GM21381 (cell line): ENCODE results near the gene SSBP2.
A peak's percentile ranks its signal among the peaks of the same experiment; 100 is the strongest.

Experiments used
- ATAC-seq: cut with Tn5 transposase; IDR thresholded peaks from one replicate; pipeline ENCODE4 v1.9.1; 2021; ENCODE audit warnings: mild to moderate bottlenecking, moderate library complexity; ENCODE audit not compliant: unreplicated experiment

The SSBP2 gene

DNA sequence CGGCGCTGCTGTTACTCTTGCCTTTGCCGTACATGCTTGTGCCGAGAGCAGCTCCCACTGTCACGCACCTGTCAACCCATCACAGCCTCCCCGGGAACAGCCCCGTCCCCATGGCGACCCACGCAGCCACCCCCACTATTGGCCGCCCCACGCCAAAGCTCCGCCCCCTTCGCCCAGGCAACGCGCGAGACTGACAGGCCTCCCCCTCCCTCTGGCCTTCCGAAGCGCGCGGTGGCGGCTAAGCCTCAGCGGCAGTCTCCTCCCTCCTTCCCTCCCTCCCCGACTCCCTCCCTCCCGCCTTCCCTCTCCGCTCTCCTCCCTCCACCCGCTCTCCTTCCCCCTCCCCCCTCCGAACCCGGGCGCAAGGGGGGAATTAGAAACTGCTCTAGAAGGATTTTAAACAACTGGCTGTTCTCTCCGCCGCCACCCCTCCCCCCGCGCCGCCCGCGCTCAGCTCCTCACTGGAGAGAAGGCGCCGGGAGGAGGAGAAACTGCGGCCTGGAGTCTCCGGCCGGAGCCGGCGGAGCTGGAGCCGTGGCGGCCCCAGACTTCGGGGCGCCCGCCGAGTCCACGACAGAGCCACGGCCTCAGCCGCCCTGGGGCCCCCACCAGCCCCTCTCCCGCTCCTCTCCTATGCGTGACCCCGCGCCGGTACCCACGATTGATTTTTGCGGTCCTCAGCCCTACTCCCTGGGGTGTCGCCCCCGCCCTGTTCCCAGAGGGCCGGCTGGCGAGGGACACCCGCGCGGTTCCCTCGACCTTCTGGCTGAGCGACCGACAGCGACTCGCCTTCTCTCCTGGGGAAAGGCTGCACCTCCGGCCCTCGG is at the start of gene SSBP2:
Gene SSBP2 (minus strand): TSS at position 89 of the 827 bp plus-strand sequence. CDS start 55 bp downstream, at position 34.
- ATAC-seq = peak; percentile 68

GRCh38 chr5:81795666-81796065 is 44.8 kb upstream of the SSBP2 start:
- no peak for ATAC-seq

GRCh38 chr5:81794226-81794625 is 43.3 kb upstream of the SSBP2 start:
- ATAC-seq = no peak

DNA sequence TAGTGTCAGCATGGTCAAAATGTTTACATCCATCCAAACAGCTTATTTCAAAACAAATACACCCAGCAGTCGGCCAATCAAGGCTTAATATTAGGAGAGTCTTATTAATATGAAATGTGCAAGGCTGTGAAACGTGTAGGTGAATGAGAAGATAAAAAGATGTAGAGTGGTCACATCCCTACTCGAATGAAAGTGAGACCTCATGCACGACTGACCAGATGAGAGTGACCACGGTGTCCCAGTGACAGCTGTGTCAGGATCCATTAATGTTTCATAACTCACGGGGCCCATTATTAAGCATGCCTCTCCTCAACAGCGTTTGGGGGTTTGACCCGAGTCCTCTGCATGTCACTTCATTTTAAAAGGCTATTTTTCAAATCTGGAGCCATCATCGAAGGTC is 39.4 kb upstream of the SSBP2 start:
- ATAC-seq = no peak

- ATAC-seq = no peak
Measured at GRCh38 chr5:81789033-81789432, 38.1 kb upstream of the SSBP2 start.

DNA sequence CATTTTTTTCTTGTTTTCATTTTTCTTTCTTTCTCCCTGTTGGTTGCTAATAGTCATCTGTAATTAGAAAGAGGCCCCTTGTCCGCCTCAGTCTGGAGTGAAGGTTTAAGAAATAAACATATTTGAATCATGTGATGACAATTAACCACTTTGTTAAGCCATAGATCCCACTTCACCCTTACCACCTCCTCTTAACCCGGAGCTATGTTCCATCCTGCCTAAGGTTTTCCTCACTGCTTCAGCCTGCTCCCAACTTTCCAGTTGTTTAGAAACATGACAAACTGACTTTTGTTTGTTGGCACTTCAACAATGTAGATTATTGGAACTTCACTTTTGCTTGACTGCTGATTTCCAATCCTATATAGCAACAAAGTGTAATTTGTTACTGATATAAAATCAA is 37.4 kb upstream of the SSBP2 start:
- no peak for ATAC-seq

GRCh38 chr5:81787474-81788242 is 36.8 kb upstream of the SSBP2 start:
- no peak for ATAC-seq

- no peak for ATAC-seq
Measured at GRCh38 chr5:81786991-81787390, 36.1 kb upstream of the SSBP2 start.

GRCh38 chr5:81786496-81786895 is 35.6 kb upstream of the SSBP2 start:
- no peak for ATAC-seq

GRCh38 chr5:81785322-81785721 is 34.4 kb upstream of the SSBP2 start:
- ATAC-seq = no peak

DNA sequence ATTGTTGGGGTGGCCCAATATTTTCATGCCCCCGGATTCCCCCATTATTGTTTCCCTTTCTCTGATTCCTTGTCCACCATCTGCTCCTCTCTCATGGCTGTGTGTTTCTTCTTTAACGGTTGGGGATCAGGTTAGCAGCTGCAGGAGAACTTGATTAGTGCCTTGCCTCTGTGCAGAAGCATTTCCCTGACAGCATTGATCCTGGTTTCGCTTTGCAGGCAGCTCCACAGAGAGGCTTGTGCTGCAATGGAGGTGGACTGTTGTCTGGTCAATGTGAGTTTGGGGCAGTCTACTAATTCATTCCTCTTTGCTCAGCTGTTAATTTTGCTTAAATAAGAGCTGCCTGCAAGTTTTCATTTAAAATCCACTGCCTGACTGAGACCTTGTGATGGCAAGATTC is 32.5 kb upstream of the SSBP2 start:
- no peak for ATAC-seq

- no peak for ATAC-seq
Measured at GRCh38 chr5:81782811-81783210, 31.9 kb upstream of the SSBP2 start.

DNA sequence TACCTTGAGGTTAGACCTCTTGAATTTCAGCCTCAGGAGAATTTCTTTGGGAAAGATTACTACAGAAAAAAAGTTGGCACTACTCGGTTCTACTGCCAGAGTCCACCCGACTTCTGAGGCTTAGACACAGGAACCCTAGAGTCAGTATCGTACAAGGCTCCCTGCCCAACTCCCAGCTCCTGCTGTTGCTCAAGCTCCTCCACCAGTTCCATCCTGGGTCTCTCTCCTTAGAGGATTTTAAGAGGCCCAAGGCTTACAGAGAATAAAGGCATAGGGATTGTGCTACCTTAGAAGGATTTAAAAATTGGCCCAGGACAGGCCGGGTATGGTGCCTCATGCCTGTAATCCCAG is 29.0 kb upstream of the SSBP2 start:
- no peak for ATAC-seq

- peak; percentile 95 for ATAC-seq
Measured at GRCh38 chr5:81779125-81779915, 28.4 kb upstream of the SSBP2 start.

DNA sequence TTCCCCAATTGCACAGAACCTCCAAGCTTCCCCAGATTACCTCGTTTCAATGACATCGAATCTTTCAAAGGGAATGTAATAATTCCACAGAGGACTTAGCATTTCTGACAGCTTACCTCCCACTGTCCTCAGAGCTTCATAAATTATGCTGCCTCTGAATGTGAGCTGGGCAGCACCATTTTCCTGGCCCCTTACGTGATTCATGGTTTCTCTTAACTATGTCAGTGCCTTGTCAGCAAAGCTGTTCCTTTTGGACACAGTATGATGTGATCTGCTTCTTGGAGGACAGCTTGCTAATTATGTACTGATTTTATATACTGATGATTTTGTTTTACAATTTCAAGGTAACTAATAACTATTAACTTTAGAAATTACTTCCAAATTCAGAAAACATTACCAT is 27.7 kb upstream of the SSBP2 start:
- no peak for ATAC-seq

- ATAC-seq = no peak
Measured at GRCh38 chr5:81776258-81776657, 25.4 kb upstream of the SSBP2 start.

- ATAC-seq = no peak
Measured at GRCh38 chr5:81774374-81774773, 23.5 kb upstream of the SSBP2 start.

DNA sequence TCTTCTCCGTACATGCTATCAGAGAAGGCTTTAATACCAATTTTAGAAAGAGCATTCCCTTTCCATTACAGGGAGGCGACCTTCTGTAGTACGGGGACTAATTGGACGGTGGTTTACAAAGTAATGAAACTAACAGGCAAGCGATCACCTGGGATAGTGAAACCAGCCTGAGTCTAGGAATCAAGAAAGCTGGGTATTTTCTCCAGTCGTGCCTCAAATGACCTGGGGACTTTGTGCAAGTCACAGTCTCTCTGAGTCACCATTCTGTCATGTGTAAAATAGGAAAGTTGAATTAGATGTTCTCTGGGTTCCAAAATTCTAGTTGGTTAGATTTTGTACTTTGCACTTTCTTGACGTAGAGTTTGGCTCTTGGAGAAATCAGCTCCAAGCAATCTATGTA is 22.7 kb upstream of the SSBP2 start:
- no peak for ATAC-seq

DNA sequence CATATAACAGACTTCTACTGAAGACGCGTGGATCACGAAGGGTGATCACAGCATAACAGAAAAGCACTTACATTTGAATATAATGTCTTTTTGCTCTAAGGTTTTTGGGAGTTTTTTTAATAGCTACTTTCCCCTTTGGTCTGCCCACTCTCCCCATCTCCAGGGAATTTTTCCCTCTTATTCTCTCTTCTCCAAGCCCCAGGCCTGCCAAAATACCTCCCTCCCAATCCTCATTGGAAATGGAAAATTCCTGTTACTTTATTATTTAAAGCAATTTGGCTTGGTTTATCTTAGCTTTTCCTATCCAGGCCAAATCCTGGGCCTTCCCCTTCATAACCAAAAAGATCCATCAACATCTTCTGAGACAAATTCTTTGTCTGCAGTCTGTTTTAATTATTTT is 22.3 kb upstream of the SSBP2 start:
- ATAC-seq = no peak

DNA sequence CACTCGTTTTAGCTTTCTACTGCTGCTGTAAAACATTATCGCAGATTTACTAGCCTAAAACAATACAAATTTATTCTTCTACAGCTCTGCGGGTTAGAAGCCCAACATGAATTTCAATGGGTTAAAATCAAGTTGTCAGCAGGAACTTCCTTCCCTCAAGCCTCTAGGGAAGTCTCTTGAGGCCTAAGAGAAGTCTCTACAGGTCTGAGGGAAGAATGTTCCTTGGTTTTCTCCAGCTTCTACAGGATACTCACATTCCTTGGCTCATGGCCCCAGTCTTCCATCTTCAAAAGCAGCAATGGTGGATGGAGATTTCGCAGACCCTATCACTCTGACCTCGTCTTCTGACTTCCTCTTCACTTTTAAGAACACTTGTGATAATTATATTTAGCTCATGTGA is 21.6 kb upstream of the SSBP2 start:
- no peak for ATAC-seq

GRCh38 chr5:81768935-81769452 is 18.1 kb upstream of the SSBP2 start:
- no peak for ATAC-seq
